CD4-positive, alpha-beta T cell (primary cell): ENCODE results near the gene POTEH. TPM values are rescaled to one million over a fixed set of nuclear protein-coding genes. Genes with fewer than 3 reads are reported as not detected.
"Not testable (repeated sequence)": the region's sequence is repeated elsewhere in the genome, so short reads cannot be mapped to it uniquely, and the experiment has no call there.

ENCODE experiments used
- ATAC-seq: fragments of 200-7000 bp; cut with Tn5 transposase; one replicate; pipeline ENCODE4 v1.10.0; 2022; ENCODE audit warnings: mild to moderate bottlenecking; ENCODE audit not compliant: poor library complexity
- CTCF ChIA-PET: fragments of 350-600 bp; sonication (Branson Sonifier 250); formaldehyde crosslinking; loops from one replicate; lab custom pipeline; 2021; ENCODE audit warnings: antibody characterized with exemption, inconsistent platforms; lab: Charles Lee
- POLR2A ChIA-PET: fragments of 350-600 bp; sonication (Branson Sonifier 250); formaldehyde crosslinking; loops from one replicate; lab custom pipeline; 2021; ENCODE audit warnings: antibody characterized with exemption, inconsistent platforms; lab: Charles Lee
- DNase-seq, 14 experiments: peaks; one replicate each; pipeline ENCODE4 v3.0.0-alpha.2; 2013 to 2020; ENCODE audit warnings: mixed read lengths in 2 of 14
- H3K27ac ChIP-seq, 2 donors: one replicate each; pipeline versions ENCODE4 v1.5.1 to v1.7.0; 2013; ENCODE audit warnings: low read length in 2 of 2, low read depth in 1 of 2, mild to moderate bottlenecking in 1 of 2
- H3K27me3 ChIP-seq, 2 experiments: 1 replicate in 1 of 2; 2 replicates in 1 of 2; pipeline versions ENCODE4 v1.6.1 to v1.7.0; 2013; ENCODE audit warnings: low read length in 2 of 2, control low read depth in 1 of 2, mild to moderate bottlenecking in 1 of 2, moderate library complexity in 1 of 2; ENCODE audit not compliant: insufficient read depth in 2 of 2, control insufficient read depth in 1 of 2
- H3K36me3 ChIP-seq: one replicate; pipeline ENCODE4 v1.6.1; 2013; ENCODE audit warnings: low read length, control low read depth; ENCODE audit not compliant: insufficient read depth
- H3K4me1 ChIP-seq: one replicate; pipeline ENCODE4 v1.6.1; 2013; ENCODE audit warnings: low read length, control low read depth; ENCODE audit not compliant: insufficient read depth
- H3K4me3 ChIP-seq: one replicate; pipeline ENCODE4 v1.5.1; 2013; ENCODE audit warnings: mild to moderate bottlenecking, low read length, moderate library complexity
- H3K9me3 ChIP-seq, 2 experiments: 1 replicate in 1 of 2; 2 replicates in 1 of 2; pipeline versions ENCODE4 v1.6.1 to v1.7.0; 2013; ENCODE audit warnings: low read length in 2 of 2, mild to moderate bottlenecking in 2 of 2, control low read depth in 1 of 2, moderate library complexity in 1 of 2; ENCODE audit not compliant: control insufficient read depth in 1 of 2, insufficient read depth in 1 of 2
- H3K27ac Mint-ChIP-seq: one replicate; pipeline ENCODE4 v1.8.0; 2020; ENCODE audit warnings: mixed read lengths
- H3K27me3 Mint-ChIP-seq: one replicate; pipeline ENCODE4 v1.8.0; 2021; ENCODE audit warnings: mixed read lengths
- H3K36me3 Mint-ChIP-seq: one replicate; pipeline ENCODE4 v1.8.0; 2021; ENCODE audit warnings: low read depth, mixed read lengths
- H3K4me1 Mint-ChIP-seq: one replicate; pipeline ENCODE4 v1.8.0; 2021; ENCODE audit warnings: low read depth, mixed read lengths
- H3K4me3 Mint-ChIP-seq: one replicate; pipeline ENCODE4 v1.8.0; 2020; ENCODE audit warnings: mild to moderate bottlenecking, mixed read lengths
- H3K9me3 Mint-ChIP-seq: one replicate; pipeline ENCODE4 v1.8.0; 2020; ENCODE audit warnings: mixed read lengths
- intact Hi-C, 2 experiments: fragments of 100-400 bp; cut with DNase I in 1 of 2; cut with micrococcal nuclease in 1 of 2; formaldehyde crosslinking; loops; one replicate each; pipeline versions ENCODE4 v1.15.1 to v1.9.0; 2023 to 2025; cut with DNase I, micrococcal nuclease
- total RNA-seq, 174 experiments: library from RNA in 2 of 174; stranded (reverse) in 2 of 174; gene quantifications; one replicate each; pipeline ENCODE4 v1.2.3 and lab custom pipeline; 2021 to 2026

The POTEH gene
- total RNA-seq, 2 experiments from 2014 or later = not detected

DNA sequence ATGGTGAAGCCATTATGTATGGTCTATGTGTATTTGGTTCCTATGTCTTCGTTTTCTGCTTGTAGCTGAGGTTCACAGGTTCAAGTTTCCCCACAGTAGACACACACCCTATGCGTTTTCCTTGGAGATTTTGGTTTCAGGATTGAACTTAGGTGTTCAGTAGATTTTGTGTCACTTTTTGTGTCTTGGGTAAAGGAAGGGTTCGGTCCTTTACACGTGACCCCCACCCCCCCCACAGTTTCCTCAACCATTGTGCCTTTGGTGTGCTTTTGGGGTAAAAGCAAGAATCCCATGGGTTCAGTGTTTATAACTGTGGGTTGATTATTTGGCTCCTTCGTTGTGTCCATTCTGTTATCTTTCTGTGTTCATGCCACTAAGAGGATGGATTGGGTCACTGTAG lies 24.3 kb upstream of the POTEH start:
- H3K27me3 ChIP-seq, H3K4me1 ChIP-seq, H3K9me3 Mint-ChIP-seq, H3K4me3 Mint-ChIP-seq, POLR2A ChIA-PET, ATAC-seq, H3K4me1 Mint-ChIP-seq, H3K27ac Mint-ChIP-seq, CTCF ChIA-PET, intact Hi-C loops, H3K4me3 ChIP-seq, H3K27ac ChIP-seq, H3K36me3 ChIP-seq, H3K27me3 Mint-ChIP-seq, H3K36me3 Mint-ChIP-seq, H3K9me3 ChIP-seq: not testable (repeated sequence)
- peak in 1 of 14 experiments; percentile 0 for DNase-seq

DNA sequence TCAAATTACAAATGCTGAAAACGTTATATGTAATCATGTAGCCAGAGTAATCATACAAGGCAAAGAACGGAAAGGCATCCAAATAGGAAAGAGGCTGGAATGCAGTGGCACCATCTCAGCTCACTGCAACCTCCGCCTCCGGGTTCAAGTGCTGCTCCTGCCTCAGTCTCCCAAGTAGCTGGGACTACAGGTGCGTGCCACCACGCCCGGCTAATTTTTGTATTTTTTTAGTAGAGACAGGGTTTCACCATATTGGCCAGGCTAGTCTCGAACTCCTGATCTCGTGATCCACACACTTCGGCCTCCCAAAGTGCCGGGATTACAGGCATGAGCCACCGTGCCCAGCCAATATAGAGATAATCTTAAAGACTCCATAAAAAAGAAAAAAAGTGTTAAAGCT lies 20.4 kb upstream of the POTEH start:
- H3K36me3 ChIP-seq, intact Hi-C loops, H3K4me3 ChIP-seq, CTCF ChIA-PET, H3K9me3 Mint-ChIP-seq, H3K27me3 Mint-ChIP-seq, POLR2A ChIA-PET, H3K27ac ChIP-seq, H3K27ac Mint-ChIP-seq, H3K36me3 Mint-ChIP-seq, H3K4me1 Mint-ChIP-seq, H3K4me3 Mint-ChIP-seq, H3K9me3 ChIP-seq, H3K4me1 ChIP-seq, DNase-seq, H3K27me3 ChIP-seq, ATAC-seq: not testable (repeated sequence)

DNA sequence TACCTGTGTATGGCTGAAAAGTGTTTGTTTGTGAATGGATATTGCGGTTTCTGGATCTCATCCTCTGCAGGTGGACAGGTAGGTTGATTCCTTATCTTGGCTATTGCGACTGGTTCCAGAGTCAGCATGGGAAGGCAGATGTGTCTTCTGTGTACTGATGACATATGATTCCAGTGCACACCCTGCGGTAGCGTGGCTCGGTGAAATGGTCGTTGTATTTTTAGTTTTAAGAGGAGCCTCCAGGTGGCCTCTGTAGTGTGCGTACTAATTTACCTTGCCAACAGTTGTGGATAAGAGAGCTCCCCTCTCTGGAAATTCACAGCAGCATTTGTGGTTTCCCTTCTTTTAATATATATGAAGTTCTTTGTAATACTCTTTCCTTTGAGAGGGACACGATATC lies 10.1 kb upstream of the POTEH start:
- H3K9me3 Mint-ChIP-seq, H3K27ac ChIP-seq, ATAC-seq, H3K27ac Mint-ChIP-seq, H3K4me1 ChIP-seq, H3K4me3 Mint-ChIP-seq, H3K4me1 Mint-ChIP-seq, H3K4me3 ChIP-seq, H3K36me3 Mint-ChIP-seq, H3K27me3 ChIP-seq, H3K27me3 Mint-ChIP-seq, DNase-seq, CTCF ChIA-PET, intact Hi-C loops, H3K9me3 ChIP-seq, POLR2A ChIA-PET, H3K36me3 ChIP-seq: not testable (repeated sequence)

DNA sequence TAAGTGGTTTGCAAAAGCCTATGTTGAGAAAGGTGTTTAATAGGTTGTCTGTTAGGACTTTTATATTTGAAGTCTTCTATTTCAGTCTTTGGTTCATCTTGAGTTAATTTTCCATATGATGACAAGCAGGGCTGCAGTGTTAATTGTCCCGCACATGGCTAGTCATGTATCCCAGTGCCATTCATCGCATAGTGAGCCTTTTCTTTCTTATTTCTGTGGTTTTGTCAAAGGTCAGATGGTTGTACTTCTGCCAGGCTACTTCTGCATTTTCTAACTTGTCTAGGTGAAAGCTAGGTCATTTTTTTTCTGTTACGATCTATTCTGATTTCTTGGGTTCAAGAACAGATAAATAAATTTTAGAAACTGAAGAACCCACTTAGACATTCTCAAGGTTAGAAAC lies 5.7 kb upstream of the POTEH start:
- H3K4me3 ChIP-seq, ATAC-seq, H3K36me3 Mint-ChIP-seq, POLR2A ChIA-PET, H3K4me1 ChIP-seq, H3K4me3 Mint-ChIP-seq, H3K27me3 Mint-ChIP-seq, DNase-seq, H3K36me3 ChIP-seq, H3K9me3 ChIP-seq, intact Hi-C loops, H3K27ac ChIP-seq, H3K9me3 Mint-ChIP-seq, CTCF ChIA-PET, H3K4me1 Mint-ChIP-seq, H3K27me3 ChIP-seq, H3K27ac Mint-ChIP-seq: not testable (repeated sequence)

DNA sequence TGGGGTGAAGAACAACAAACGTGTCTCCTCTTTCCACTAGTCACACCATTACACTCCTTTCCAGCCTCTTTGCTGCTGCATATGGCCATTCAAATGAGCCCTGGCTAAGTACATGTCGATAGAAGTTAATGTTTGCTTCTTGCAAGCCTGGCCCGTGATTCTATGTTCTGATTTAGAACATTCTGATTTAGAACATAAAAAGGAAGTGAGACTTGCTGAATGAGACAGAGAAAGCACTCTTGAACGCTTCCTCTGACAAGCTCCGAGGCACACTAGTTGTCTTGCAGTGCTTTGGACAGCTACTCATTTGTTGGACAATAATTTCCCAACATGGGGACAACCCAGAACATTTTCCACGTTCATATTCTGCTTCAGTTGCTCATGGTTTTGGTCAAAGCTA lies 5.1 kb upstream of the POTEH start:
- POLR2A ChIA-PET, H3K27me3 Mint-ChIP-seq, H3K27ac ChIP-seq, ATAC-seq, H3K27ac Mint-ChIP-seq, DNase-seq, H3K4me1 ChIP-seq, H3K36me3 Mint-ChIP-seq, H3K9me3 Mint-ChIP-seq, CTCF ChIA-PET, H3K4me3 Mint-ChIP-seq, intact Hi-C loops, H3K9me3 ChIP-seq, H3K36me3 ChIP-seq, H3K27me3 ChIP-seq, H3K4me3 ChIP-seq, H3K4me1 Mint-ChIP-seq: not testable (repeated sequence)

DNA sequence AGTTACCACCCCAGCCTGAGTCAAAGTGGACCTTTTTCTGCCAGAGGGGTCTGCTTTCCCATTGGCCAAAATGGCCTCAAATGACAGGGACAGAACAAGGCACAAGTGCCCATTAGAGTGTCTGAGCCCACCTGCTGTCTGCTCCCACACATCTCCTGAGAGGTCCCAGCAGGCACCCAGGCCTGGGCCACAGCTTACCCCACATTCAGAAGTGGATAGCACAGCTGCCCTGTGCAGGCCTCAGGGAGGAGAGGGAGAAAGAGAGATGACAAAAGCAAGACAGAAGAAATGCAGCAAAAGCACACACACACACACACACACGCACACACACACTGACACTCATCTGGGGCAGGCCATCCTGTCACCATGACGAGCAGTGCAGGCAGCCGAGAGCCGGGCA lies 4.2 kb upstream of the POTEH start:
- H3K4me1 ChIP-seq, H3K9me3 ChIP-seq, H3K27ac ChIP-seq, ATAC-seq, DNase-seq, H3K4me1 Mint-ChIP-seq, H3K4me3 Mint-ChIP-seq, H3K9me3 Mint-ChIP-seq, H3K27me3 ChIP-seq, H3K27ac Mint-ChIP-seq, H3K36me3 ChIP-seq, intact Hi-C loops, CTCF ChIA-PET, H3K4me3 ChIP-seq, H3K27me3 Mint-ChIP-seq, POLR2A ChIA-PET, H3K36me3 Mint-ChIP-seq: not testable (repeated sequence)

DNA sequence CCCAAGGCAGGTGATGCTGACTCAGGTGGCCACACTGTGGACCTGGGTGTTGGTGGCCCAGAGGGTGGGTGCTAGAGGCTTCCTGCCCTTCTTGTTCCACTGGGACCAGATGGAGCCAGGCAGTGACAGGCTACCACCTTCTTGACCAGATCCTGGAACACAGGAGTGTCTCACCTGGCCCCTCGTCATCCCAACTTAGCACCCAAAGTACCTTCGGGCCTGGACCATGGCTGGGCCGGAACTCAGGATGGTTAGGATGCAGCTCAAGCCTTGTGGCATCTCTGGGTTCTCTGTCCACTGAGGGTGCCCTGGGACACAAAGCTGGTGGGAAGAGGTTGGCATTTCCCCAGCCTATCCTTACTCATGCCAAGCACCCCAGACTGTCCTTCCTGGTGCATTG lies 2.7 kb upstream of the POTEH start:
- intact Hi-C loops, H3K4me1 ChIP-seq, H3K27me3 Mint-ChIP-seq, ATAC-seq, H3K27me3 ChIP-seq, H3K4me3 Mint-ChIP-seq, H3K4me3 ChIP-seq, CTCF ChIA-PET, H3K9me3 ChIP-seq, H3K9me3 Mint-ChIP-seq, POLR2A ChIA-PET, H3K36me3 ChIP-seq, H3K27ac ChIP-seq, H3K4me1 Mint-ChIP-seq, H3K36me3 Mint-ChIP-seq, H3K27ac Mint-ChIP-seq: not testable (repeated sequence)
- peak in 1 of 14 experiments; percentile 32 for DNase-seq
